GM12801 (cell line): Measurements from ENCODE around the gene TRPM2.

Source experiments
- CTCF ChIP-seq: IDR thresholded peaks from one replicate; pipeline ENCODE4 v1.5.1; 2011; ENCODE audit warnings: control low read depth; ENCODE audit not compliant: insufficient read length; ENCODE audit errors: extremely low read depth

TRPM2 gene

DNA sequence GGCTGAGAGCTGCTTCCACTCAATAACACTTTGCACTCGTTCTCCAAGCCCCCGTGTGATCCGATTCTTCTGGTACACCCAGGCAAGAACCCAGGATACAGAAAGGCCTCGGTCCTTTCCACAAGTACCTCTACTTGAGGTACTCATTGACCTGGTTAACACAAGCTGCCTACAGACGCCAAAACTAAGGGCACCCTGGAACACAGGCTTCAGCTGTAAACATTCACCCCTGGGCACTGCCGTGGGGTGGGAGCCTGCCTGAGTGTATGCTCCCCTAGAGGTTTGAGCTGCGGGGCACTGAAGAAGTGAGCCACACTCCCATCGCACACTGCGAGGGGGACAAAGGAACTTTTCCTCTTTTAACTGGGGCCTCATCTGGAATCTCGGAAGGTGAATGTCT is 132.4 kb downstream of the TRPM2 start:
- no peak for TF ChIP-seq CTCF

DNA sequence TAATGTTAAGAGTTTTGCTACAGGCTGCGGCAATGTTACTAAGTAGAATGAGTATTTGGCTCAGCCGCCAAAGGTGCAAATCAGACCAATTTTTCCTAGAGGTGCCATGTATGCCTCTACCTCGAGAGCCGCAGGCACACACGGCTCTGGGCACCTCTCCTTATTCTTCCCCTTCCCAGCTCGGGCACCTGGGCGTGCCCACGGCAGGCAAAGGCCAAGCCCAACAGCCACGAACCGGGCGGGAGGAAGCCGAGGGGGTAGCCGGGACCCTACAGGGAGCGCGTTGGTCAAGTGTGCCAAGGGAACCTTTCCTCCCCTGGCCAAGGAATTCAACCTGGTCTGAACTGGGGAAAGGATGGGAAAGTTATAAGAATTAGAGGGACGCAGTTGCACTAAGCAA is 132.9 kb downstream of the TRPM2 start:
- TF ChIP-seq CTCF = no peak

DNA sequence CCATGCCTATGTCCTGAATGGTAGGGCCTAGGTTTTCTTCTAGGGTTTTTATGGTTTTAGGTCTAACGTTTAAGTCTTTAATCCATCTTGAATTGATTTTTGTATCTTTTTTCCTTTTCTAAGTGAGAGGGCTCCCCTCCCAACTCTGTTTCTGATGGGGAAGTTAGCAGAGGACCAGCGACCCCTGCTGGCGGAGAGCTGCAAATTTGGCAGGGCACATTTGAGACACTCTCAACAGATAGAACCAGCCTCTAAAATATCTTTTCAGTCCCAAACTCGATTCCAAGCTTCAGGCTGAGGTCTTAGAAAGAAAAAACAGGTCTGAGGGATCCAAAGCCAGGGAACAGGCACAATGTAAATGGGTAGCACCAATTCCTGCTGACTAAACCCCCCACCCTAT is 134.4 kb downstream of the TRPM2 start:
- TF ChIP-seq CTCF = no peak

DNA sequence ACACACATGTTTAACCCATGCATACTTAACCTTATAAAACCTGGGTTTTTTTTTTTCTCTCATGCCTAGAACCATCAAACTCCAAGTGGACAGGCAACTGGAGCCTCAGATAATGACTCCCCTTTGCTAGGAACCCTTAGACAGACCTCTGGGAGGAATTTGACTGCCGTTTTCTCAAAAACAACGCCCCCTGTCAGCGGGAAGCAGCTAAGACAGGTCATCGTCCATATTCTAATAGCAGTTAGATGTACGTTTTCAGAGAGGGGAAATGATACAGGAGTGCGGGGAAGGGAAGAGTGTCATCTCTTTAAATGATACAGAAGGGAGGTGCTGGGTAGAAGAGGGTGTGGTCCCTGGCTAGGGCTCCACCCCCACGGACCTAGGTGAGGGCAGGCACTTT is 136.5 kb downstream of the TRPM2 start:
- no peak for TF ChIP-seq CTCF

DNA sequence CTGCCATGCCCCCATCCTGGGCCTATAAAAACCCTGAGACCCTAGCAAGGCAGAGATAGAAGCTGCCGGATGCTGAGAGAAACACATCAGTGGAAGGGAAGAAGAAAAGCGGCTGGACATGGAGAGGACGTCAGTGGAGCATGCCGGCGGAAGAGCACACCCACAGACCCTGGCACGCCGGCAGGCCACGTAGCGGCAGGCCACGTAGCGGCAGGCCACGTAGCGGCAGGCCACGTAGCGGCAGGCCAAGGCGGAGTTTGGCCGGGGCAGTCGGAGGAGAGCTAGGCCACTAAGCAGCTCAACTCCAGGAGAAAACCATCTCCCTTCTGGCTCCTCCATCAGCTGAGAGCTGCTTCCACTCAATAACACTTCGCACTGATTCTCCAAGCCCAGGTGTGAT is 137.0 kb downstream of the TRPM2 start:
- no peak for TF ChIP-seq CTCF

DNA sequence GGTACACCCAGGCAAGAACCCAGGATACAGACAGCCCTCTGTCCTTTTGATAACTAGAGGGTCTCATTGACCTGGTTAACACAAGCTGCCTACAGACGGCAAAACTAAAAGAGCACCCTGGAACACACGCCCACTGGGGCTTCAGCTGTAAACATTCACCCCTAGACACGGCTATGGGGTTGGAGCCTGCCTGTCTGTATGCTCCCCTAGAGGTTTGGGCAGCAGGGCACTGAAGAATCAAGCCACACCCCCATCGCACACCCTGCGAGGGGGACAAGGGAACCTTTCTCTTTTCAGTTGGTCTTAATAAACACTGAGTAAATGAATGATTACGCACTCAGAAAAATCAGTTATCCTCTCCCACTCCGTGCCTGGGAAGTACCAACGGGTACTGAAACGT is 137.4 kb downstream of the TRPM2 start:
- TF ChIP-seq CTCF = no peak
